Epidermal melanocyte (primary cell): ENCODE data around the gene IGSF23.
"Not testable (repeated sequence)": the region's sequence is repeated elsewhere in the genome, so short reads cannot be mapped to it uniquely, and the experiment has no call there.

Experiments
- DNase-seq: peaks from one replicate; pipeline ENCODE4 v3.0.0; 2011; ENCODE audit warnings: low spot score; ENCODE audit not compliant: insufficient read length

IGSF23 gene

DNA sequence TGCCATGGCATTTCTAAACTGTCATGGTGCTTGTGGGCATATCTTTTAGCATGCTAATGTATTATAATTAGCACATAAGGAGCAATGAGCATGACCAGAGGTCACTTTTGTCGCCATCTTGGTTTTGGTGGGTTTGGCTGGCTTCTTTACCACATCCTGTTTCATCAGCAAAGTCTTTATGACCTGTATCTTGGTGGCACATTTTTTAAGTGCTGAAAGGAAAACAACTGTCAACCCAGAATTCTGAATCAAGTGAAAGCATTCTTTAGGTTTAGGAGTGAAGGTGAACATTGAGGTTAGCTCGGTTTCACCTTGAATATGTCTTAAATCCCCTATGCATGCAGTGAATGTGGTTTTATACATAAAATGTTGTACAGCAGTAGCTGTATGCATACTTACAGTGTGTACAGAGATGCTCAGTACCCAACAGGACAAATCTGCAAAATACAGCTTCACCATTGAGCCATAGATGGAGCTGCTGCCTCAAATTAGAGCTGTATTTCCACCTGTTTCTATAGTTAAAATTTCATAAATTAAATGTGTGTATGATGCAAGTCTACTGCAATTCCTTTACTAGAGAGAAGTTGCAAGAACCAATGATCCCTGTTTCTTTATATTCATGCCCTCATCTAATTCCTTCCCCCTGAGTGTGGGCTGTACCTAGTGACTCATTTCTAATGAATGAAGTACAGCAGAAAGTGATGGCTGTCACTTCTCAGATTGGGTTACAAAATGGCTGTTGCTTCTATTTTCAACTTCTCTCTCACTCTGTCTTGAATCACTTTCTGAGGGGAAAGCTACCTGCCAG is 25.2 kb upstream of the IGSF23 start:
- peak; percentile 24 for DNase-seq

DNA sequence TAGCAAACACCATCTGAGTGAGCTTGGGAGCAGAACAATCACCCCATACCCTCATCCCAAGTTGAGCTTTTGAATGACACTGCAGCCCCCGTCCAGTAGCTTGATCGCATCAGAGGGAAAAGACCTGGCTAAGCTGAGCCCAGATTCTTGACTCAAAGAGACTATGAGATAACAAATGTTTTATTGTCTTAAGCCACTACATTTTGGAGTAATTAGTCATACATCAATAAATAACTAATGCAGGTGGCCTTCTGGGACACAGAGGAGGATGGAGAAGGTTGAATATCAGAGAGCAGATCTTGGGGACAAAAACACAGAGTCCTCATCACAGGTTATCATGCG is 24.6 kb upstream of the IGSF23 start:
- DNase-seq: no peak

DNA sequence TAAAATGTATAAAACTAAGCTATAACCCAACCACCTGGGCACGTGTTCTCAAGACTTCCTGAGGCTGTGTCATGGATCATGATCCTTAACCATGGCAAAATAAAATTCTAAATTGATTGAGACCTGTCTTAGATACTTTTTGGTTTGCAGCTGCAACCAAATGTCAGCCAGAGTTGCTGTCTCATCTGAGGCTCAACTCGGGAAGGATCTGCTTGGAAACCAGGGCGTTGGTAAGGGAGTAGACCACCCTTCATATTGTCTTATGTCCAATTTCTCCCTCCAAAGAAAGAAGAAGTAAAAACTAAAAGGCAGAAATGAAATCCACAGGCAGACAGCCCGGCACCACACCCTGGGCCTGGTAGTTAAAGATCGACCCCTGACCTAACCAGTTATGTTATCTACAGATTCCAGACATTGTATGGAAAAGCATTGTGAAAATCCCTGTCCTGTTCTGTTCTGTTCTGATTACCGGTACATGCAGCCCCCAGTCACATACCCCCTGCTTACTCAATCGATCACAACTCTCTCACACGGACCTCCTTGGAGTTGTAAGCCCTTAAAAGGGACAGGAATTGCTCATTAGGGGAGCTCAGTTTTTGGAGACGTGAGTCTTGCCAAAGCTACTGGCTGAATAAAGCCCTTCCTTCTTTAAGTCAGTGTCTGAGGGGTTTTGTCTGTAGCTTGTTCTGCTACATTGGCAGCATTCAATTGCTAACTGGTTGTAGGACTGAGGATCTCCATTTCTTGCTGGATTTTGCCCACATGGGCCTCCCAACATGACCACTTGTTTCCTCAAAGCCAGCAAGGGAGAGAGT is 22.9 kb upstream of the IGSF23 start:
- DNase-seq: no peak

DNA sequence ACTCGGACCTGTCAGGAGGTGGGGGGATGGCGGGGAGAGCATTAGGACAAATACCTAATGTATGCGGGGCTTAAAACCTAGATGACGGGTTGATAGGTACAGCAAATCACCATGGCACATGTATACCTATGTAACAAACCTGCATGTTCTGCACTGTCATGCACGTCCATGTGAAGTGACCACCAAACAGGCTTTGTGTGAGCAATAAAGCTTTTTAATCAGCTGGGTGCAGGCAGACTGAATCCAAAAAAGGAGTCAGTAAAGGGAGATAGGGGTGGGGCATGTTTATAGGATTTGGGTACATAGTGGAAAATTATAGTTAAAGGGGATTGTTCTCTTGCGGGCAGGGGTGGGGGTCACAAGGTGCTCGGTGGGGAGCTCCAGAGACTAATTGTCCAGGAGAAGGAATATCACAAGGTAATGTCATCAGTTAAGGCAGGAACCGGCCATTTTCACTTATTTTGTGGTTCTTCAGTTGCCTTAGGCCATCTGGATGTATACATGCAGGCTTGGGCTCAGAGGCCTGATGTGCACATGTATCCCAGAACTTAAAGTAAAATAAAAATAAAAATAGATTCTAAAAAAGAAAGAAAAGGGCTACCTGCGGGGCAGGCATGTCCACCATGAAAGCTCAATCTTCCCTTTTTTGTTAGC is 21.9 kb upstream of the IGSF23 start:
- DNase-seq: not testable (repeated sequence)

DNA sequence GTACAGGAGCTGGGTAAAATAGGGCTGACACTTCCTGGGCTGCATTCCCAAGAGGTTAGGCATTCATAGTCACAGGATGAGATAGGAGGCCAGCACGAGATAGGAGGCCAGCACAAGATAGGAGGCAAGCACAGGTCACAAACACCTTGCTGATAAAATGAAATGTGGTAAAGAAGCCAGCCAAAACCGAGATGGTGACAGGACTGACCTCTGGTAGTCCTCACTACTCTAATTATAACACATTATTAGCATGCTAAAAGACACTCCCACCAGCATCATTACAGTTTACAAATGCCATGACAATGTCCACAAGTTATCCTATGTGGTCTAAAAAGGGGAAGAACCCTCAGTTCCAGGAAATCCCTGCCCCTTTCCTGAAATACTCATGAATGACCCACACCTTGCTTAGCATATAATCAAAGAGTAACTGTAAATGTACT is 20.9 kb upstream of the IGSF23 start:
- DNase-seq: no peak

DNA sequence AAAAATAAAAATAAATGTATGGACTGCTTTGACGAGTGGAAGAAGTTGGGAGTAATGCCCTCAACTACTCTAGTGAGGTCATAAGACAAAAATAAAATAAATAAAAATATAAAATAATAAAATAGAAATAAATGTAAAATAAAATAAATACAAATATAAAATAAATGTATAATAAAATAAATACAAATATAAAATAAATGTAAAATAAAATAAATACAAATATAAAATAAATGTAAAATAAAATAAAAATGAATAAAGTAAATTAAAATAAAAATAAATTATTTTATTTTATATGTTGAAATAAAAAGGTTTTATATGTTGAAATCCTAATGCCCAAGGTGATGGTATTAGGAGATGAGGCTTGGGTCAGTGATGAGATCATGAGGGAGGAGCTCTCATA is 20.1 kb upstream of the IGSF23 start:
- no peak for DNase-seq

DNA sequence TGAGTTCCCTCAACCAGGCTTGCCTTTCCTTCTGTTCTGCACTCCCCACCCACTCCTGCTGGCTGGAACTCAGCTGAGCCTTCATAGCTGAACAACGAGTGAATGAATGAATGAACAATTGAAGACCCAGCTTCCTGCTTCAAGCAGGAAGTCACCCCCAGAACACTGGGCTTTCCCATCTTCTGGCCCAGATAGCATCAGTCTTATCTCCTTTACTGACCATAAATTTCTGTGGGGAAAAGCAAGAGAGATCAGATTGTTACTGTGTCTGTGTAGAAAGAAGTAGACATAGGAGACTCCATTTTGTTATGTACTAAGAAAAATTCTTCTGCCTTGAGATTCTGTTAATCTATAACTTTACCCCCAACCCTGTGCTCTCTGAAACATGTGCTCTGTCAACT is 19.5 kb upstream of the IGSF23 start:
- not testable (repeated sequence) for DNase-seq

DNA sequence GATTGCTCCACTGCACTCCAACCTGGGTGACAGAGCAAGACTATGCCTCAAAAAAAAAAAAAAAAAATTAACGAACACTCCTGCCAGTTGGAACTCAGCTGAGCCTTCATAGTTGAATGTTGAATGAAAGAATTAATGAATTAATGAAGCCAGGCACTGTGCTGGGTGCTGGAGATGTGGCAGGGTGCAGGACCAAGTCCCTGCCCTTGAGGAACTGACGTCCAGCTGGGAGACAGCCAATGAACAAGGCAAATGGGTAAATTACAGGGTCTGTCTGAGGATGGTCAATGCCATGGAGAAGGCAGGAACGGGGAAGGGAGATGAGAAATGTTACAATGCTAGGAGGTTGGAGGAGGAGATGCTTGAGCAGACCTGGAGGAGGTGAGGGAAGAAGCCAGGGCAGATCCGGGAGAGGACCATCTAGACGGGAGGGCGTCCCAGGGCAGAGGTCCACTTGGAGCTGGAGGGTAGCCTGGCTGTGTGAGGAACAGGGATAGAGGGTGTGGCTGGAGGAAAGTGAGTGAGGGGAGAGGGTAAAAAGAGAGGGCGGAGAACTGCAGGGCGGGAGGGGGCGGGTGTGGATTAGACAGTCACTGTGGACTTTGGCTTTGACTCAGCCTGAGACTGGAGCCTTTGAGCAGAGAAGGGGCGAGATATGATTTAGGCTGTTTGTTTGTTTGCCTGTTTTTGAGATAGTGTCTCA is 16.8 kb upstream of the IGSF23 start:
- no peak for DNase-seq

DNA sequence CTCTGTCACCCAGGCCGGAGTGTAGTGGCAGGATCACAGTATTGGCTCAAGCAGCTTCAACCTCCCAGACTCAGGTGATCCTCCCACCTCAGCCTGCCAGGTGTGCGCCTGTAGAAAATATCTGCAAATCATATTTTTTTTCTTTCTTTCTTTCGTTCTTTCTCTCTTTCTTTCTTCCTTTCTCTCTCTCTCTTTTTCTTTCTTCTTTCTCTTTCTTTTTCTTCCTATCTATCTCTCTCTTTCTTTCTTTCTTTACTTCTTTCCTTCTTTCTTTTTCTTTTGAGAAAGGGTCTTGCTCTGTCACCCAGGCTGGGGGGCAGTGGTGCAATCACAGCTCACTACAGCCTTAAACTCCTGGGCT is 16.3 kb upstream of the IGSF23 start:
- no peak for DNase-seq

DNA sequence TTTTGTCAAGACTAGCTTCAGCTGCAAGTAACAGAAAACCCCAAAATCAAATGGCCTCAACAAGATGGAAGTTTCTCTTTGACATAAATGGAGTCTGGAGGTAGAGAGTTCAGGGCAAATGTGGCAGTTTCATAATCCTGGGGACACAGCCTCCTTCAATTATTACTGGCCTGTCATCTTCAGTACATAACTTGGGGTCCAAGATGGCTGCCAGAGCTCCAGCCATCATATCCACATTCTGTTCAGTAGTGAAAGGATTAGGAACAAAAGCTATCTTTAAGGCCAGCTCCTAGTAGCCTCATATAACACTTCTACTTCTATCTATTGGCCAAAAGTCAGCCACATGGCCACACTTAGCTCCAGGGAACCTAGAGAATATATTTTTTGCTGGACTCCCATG is 15.0 kb upstream of the IGSF23 start:
- DNase-seq: no peak

DNA sequence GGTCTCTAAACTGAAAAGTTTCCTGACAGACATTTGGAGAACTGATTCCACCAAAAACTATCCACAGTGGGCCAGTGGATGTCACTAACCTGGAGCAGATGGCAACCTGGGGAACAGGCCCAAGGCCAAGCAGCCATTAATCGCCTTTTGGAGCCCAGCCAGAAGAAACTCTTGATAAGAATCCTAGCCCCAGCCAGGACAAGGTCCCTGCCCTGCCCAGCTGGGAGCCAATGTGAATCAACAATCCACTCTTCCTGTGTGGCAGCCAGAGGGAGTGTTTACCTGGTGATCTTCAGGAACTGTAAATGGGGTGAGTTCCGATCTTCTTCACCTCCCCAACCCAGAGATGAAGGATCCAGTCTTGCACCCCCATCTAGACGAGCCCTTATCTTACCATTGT is 14.5 kb upstream of the IGSF23 start:
- no peak for DNase-seq

DNA sequence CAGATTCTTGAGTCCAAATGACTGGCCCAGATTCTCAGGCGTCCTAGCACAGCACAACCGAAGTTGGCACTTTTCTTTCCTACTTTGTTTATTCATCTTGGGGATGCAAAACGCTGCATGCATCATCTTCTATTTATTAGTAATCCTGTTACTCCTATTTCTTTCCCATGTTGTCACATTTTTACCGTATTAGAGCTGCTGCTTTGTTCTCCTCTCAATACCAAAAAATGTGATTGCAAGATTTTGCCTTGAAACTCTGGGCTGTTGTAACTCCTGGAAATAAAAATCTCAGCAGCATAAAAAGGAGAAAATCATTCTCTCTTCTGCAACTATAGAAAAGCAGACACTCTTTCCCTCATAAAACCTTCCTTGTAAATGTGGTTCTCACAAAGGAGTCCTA is 12.9 kb upstream of the IGSF23 start:
- DNase-seq: no peak

DNA sequence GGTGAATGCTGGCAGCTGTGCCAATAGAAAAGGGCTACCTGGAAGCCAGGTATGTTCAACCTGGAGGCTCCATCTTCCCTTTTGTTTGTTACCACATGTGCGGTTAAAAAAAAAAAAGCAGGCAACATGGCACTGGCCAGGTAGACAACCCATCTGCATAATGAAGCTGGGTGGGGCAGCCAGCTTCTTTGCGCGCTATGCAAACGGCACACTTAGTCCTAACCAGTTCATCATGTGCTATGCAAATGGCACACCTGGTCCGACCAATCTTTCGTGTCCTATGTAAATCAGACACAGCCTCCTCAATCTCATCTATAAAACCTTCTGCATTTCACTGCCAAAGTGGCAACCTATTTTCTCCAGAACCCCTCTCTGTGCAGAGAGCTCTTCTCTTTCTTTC is 11.3 kb upstream of the IGSF23 start:
- DNase-seq: no peak

DNA sequence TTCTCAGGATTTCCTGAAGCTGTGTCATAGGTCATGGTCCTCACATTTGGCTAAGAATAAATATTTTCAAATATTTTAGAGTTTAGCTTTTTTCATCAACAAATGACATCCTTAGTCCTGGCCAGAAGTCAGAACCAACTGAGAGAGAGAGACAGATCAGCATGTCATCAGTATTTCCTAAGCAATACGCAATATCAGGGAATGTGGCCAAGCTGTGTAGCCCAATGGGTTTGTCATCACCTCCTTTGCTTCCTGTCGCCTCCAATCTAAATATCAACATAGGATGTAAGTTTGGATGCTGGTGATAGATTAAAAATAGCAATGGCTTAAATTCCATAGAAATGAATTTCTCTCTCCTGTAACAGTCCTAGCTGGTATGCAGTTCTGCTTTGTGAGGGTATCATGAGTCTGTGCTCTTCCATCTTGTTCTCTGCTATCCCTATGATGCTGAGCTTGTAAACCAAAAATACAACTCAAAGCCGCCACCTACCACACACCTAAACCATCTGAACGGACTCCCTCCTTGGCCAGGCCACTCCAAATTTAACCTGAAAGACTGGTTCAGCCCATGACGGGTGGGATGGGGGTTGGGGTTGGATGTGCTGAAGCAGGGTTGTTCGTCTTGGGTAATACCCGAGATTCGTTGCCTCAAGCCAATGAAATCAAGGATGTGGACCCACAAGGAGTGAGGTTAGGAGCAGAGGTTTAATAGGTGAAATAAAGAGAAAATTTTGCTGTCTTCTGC is 10.0 kb upstream of the IGSF23 start:
- no peak for DNase-seq

DNA sequence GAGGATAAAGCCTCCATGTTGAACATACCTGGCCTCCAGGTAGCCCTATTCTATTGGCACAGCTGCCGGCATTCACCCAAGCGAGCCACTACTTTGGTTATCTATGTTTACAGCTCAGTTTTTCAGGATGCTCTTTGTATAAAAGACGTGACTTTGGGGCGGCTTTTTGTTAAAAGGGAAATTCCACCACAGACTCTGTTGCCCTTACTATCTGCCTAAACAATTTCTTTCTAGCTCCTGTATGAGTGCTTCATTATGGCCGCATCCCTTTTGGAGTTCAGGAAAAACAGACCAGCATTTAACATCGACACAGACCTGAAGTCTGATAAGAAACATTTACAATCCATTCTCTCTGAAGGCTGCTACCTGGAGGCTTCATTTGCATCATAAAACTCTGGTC is 9.1 kb upstream of the IGSF23 start:
- no peak for DNase-seq

DNA sequence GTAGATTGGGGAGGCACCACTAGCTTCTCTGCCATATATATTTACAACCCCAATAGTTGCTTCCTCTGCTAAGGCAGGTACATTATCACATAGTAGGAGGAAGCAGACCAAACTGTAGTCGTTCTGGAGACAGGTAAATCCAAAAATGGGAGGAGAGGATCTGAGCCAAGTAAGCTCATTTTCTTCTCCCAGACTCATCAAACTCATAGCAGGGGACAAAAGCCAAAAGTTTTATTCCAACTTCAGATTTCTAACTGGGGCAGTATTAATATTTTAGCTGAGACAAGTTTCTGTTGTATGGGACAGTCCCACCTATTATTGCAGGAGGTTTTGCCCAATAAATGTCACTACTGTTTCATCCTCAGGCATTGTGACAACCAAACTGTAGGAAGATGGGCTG is 7.8 kb upstream of the IGSF23 start:
- DNase-seq: no peak

DNA sequence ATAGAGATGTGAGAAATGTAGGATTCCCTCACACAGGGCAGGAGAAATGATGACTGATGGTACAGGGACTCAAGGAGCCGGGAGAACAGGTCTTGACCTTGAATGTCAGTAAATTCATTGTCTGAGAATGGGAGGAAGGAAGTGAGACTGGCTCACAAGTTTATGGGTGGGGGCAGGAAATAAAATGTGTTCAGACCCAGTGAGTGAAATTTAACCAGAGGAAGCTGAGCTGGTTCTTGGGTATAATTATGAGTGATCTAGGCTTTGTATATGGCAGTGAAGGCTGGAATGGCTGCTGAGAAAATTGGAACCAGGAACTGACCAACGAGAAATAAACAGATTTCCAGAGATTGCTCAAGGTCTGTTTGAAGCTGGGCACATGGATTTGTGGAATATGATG is 6.3 kb upstream of the IGSF23 start:
- DNase-seq: no peak

DNA sequence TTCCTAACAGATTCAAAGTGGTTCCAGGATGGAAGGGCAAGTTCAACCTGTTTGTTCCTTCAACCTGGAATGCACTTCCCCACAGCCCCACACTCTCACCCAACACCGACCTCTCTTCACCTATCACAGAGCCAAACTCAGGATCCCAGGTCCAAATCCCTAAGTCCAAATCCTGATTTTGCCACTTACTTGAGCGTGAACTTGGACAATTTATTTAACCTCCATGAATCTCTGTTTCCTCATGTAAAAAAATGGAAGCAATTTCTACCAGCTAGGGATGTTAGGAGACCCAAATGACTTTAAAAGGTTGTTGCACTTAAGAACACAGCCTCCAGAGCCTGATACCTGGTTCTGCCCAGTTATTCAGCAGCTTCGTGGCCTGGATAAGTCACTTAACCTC is 5.4 kb upstream of the IGSF23 start:
- DNase-seq: no peak

DNA sequence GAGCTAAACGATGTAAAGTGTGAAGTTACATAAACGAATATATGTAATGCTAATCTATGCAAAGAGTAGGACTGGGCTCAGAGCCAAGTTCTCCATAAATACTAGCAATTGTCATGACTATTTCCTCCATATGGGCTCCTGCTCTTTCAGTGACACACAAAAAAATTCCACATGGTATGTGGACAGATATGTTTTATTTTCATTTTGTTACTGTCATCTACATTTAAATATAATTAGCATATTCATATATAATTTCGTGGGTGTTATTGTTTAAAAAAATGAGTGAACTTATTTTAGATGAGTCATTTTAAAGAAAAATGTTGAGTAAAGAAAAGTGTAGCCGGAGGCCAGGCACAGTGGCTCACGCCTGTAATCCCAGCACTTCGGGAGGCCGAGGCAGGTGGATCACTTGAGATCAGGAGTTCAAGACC is 5.0 kb upstream of the IGSF23 start:
- no peak for DNase-seq

DNA sequence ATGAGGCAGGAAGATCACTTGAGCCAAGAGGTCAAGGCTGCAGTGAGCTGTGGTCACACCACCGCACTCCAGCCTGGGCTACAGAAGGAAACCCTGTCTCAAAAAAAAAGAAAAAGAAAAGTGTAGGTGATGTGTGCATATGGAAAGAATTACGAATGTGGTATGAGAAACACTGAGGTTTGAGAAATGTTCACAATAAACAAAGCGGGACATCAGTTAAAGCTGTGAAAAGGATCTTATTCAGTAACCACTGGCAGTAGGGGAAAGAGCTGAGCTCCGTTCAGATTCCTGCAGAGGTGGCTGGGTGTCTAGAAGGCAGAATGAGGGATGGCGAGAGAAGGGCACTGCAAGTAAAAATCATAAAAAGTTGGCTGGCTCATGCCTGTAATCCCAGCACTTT is 4.1 kb upstream of the IGSF23 start:
- DNase-seq: no peak

DNA sequence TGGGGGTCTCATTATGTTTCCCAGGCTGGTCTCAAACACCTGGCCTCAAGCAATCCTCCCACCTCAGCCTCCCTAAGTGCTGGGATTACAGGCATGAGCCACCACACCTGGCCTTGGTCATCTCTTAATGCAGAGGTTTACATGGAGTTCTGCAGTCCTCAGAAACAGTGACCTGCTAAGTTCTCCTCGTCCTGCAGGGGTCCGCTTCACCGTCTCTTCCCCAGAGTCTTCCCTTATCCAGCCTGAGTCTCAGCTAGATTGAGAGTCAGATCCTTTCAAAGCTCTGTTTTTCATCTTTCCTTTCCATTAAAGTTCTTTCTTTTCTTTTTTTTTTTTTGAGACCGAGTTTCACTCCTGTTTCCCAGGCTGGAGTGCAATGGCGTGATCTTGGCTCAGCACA is 2.9 kb upstream of the IGSF23 start:
- DNase-seq: not testable (repeated sequence)
